Hepatocyte (in vitro differentiated cells): Measurements from ENCODE around the gene RXRA. TPM values are rescaled to one million over a fixed set of nuclear protein-coding genes. Genes with fewer than 3 reads are reported as not detected.

Experiments used
- DNase-seq: peaks from one replicate; pipeline ENCODE4 v3.0.0-alpha.2; 2016; ENCODE audit warnings: low spot score
- H2AFZ ChIP-seq: fragments of 200-600 bp; sonication (generic); 2 replicates; pipeline ENCODE4 v1.6.0; 2016; ENCODE audit warnings: antibody characterized with exemption, mild to moderate bottlenecking
- H3K27ac ChIP-seq: fragments of 200-600 bp; sonication (generic); 2 replicates; pipeline ENCODE4 v1.5.1; 2016; ENCODE audit warnings: mild to moderate bottlenecking
- H3K27me3 ChIP-seq: fragments of 200-600 bp; sonication (generic); 2 replicates; pipeline ENCODE4 v1.6.1; 2016
- H3K36me3 ChIP-seq: fragments of 200-600 bp; sonication (generic); replicated peaks from 2 replicates; pipeline ENCODE4 v1.5.1; 2016; ENCODE audit warnings: low read depth; ENCODE audit not compliant: insufficient read depth
- H3K4me1 ChIP-seq: fragments of 200-600 bp; sonication (generic); 2 replicates; pipeline ENCODE4 v1.5.1; 2016; ENCODE audit warnings: mild to moderate bottlenecking, moderate library complexity; ENCODE audit not compliant: insufficient read depth
- H3K4me2 ChIP-seq: fragments of 200-600 bp; sonication (generic); 2 replicates; pipeline ENCODE4 v1.6.0; 2016
- H3K4me3 ChIP-seq: fragments of 200-600 bp; sonication (generic); 2 replicates; pipeline ENCODE4 v1.5.1; 2016; ENCODE audit warnings: mild to moderate bottlenecking
- H3K79me2 ChIP-seq: fragments of 200-600 bp; sonication (generic); 2 replicates; pipeline ENCODE4 v1.6.0; 2017; ENCODE audit warnings: mild to moderate bottlenecking
- H3K9me2 ChIP-seq: fragments of 200-600 bp; sonication (generic); replicated peaks from 2 replicates; pipeline ENCODE4 v1.6.0; 2017; ENCODE audit warnings: mild to moderate bottlenecking; ENCODE audit not compliant: insufficient read depth
- H3K9me3 ChIP-seq: fragments of 200-600 bp; sonication (generic); 2 replicates; pipeline ENCODE4 v1.5.1; 2016; ENCODE audit warnings: low read depth, mild to moderate bottlenecking
- H4K20me1 ChIP-seq: fragments of 200-600 bp; sonication (generic); 2 replicates; pipeline ENCODE4 v1.6.0; 2016; ENCODE audit warnings: mild to moderate bottlenecking; ENCODE audit not compliant: insufficient read depth, poor library complexity, severe bottlenecking
- EZH2 ChIP-seq: fragments of 200-600 bp; sonication (generic); IDR thresholded peaks from 2 replicates; pipeline ENCODE4 v1.6.1; 2016; ENCODE audit warnings: antibody characterized with exemption, mild to moderate bottlenecking, borderline replicate concordance
- EZH2phosphoT487 ChIP-seq: fragments of 200-600 bp; sonication (generic); IDR thresholded peaks from one replicate; pipeline ENCODE4 v1.6.1; 2018; ENCODE audit warnings: antibody characterized with exemption, mild to moderate bottlenecking, low read depth, moderate library complexity; ENCODE audit not compliant: unreplicated experiment, severe bottlenecking
- WGBS: methylation state at CpG from one replicate; pipeline ENCODE4 v1.1.6; 2016; ENCODE audit warnings: low lambda C conversion rate; ENCODE audit errors: missing lambda C conversion rate; 5-methylcytosine and 5-hydroxymethylcytosine counted together
- polyA plus RNA-seq: library from polyadenylated mRNA; unstranded; fragments of >200 nt; fragmentation: Nextera tagmentation; extraction: Ambion mirVana; gene quantifications from 2 replicates; pipeline ENCODE4 v1.2.1, GENCODE V29; 2016
- total RNA-seq: library from RNA; depleted of rRNA; stranded (reverse); fragments of >200 nt; gene quantifications from 2 replicates; pipeline ENCODE4 v1.2.3, GENCODE V29; 2014
- TF ChIP-seq, protein P1 (sequence below): fragments of 200-600 bp; sonication (generic); IDR thresholded peaks from 2 replicates; pipeline ENCODE4 v1.5.1; 2016; ENCODE audit warnings: antibody characterized with exemption, mild to moderate bottlenecking; ENCODE audit not compliant: poor library complexity

Gene RXRA
- total and polyA plus RNA-seq, 2 experiments from 2014 or later: 35.9 to 41.6 TPM

GRCh38 chr9:134324359-134325095, 1.7 kb upstream of the RXRA start:
- no peaks in the 10 kb centered on the region for H3K36me3 ChIP-seq
- no peak overlapping the region for H2AFZ ChIP-seq
- 86% methylated on average over 15 of the region's 17 CpGs for WGBS

GRCh38 chr9:134325096-134325812, 1.0 kb upstream of the RXRA start:
- TF ChIP-seq EZH2phosphoT487 (no peak), EZH2 (no peak)
- TF ChIP-seq, protein P1, sequence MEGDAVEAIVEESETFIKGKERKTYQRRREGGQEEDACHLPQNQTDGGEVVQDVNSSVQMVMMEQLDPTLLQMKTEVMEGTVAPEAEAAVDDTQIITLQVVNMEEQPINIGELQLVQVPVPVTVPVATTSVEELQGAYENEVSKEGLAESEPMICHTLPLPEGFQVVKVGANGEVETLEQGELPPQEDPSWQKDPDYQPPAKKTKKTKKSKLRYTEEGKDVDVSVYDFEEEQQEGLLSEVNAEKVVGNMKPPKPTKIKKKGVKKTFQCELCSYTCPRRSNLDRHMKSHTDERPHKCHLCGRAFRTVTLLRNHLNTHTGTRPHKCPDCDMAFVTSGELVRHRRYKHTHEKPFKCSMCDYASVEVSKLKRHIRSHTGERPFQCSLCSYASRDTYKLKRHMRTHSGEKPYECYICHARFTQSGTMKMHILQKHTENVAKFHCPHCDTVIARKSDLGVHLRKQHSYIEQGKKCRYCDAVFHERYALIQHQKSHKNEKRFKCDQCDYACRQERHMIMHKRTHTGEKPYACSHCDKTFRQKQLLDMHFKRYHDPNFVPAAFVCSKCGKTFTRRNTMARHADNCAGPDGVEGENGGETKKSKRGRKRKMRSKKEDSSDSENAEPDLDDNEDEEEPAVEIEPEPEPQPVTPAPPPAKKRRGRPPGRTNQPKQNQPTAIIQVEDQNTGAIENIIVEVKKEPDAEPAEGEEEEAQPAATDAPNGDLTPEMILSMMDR: no peak
- peak overlapping the region; percentile 65 for H2AFZ ChIP-seq

More at GRCh38 chr9:134324359-134325095, 1.7 kb upstream of the RXRA start:
- no peaks in the 10 kb centered on the region for H3K9me3 ChIP-seq
- H3K27ac ChIP-seq: peak overlapping the region; percentile 99
- H3K27me3 ChIP-seq: no peaks in the 10 kb centered on the region
- peaks cover 25% of the 10 kb centered on the region for H4K20me1 ChIP-seq
- H3K79me2 ChIP-seq: peaks cover 29% of the 10 kb centered on the region
- no peak for DNase-seq
- H3K4me2 ChIP-seq: peak overlapping the region; percentile 99
- H3K4me1 ChIP-seq: peaks cover 60% of the 10 kb centered on the region
- no peak for TF ChIP-seq EZH2
- TF ChIP-seq EZH2phosphoT487: no peak
- TF ChIP-seq, protein P1: no peak
- H3K4me3 ChIP-seq: no peak overlapping the region
- H3K9me2 ChIP-seq: no peaks in the 10 kb centered on the region

DNA sequence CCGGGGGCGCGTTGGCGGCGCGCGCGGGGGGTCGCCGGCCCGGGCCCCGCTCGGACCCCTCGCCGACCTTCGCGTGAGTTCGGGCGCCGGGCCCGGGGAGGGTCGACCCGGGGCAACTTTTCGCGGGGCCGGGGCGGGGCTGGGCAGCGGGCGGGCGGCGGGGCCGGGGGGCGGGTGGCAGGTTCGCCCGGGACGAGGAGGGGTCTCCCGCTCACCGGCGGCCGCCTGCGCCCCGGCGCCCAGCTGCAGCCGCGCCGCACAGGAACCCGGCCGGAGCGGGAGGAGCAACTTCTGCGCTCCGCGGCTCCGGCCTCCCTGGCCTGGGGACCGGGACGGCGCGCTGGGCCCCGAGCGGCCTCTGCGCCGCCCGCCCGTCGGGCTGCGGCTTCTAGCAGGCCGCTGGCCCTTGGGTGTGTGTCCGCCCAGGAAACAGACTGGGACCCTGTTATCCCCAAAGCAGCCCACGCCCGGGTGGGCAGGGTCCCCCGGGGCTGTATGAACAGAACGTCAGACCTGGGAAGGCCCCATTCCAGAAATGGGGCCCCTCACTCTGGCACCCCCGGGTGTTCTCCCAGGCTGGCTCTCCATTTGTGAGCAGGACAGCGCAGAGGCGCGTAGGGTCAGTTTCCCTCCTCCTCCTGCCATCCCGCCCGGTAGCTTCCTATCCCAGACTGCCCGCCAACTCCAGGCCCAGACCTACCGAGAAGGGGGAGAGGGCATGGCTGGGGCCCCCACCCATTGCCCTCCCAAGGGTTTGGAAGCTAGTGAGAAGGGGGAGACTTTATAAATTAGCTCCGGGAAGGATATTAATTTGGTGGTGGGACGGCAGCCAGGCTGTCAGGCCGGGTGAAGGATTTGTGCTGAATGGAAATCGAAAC, 708 bp downstream of the RXRA start:
- H4K20me1 ChIP-seq: peaks cover 49% of the 10 kb centered on the region
- no peaks in the 10 kb centered on the region for H3K36me3 ChIP-seq
- H3K79me2 ChIP-seq: peaks cover 53% of the 10 kb centered on the region
- H3K4me1 ChIP-seq: peaks cover 62% of the 10 kb centered on the region
- no peak for TF ChIP-seq EZH2
- H3K9me3 ChIP-seq: no peaks in the 10 kb centered on the region
- H2AFZ ChIP-seq: peak overlapping the region; percentile 20
- H3K4me3 ChIP-seq: peak overlapping the region; percentile 92
- peak; percentile 67 for DNase-seq
- H3K4me2 ChIP-seq: peak overlapping the region; percentile 95
- H3K27ac ChIP-seq: peak overlapping the region; percentile 96
- H3K9me2 ChIP-seq: no peaks in the 10 kb centered on the region
- WGBS: 6% methylated on average over 12 of the region's 83 CpGs
- H3K27me3 ChIP-seq: no peaks in the 10 kb centered on the region

More at GRCh38 chr9:134325096-134325812, 1.0 kb upstream of the RXRA start:
- Histone ChIP-seq H4K20me1 (peaks cover 32% of the 10 kb centered on the region), H3K27me3 (no peaks in the 10 kb centered on the region), H3K79me2 (peaks cover 36% of the 10 kb centered on the region), H3K36me3 (no peaks in the 10 kb centered on the region), H3K4me1 (peaks cover 63% of the 10 kb centered on the region), H3K27ac (peak overlapping the region; percentile 99), H3K9me2 (no peaks in the 10 kb centered on the region), H3K9me3 (no peaks in the 10 kb centered on the region), H3K4me3 (peak overlapping the region; percentile 95), H3K4me2 (peak overlapping the region; percentile 99)
- WGBS: 7% methylated on average over 26 of the region's 63 CpGs
- peak; percentile 75 for DNase-seq
